NCI-H2196 (cell line): Measurements from ENCODE around the gene WDFY4.

Experiments
- DNase-seq: peaks from one replicate; lab custom pipeline; 2025; ENCODE audit not compliant: unreplicated experiment; lab: John Stamatoyannopoulos, UW

WDFY4 gene

DNA sequence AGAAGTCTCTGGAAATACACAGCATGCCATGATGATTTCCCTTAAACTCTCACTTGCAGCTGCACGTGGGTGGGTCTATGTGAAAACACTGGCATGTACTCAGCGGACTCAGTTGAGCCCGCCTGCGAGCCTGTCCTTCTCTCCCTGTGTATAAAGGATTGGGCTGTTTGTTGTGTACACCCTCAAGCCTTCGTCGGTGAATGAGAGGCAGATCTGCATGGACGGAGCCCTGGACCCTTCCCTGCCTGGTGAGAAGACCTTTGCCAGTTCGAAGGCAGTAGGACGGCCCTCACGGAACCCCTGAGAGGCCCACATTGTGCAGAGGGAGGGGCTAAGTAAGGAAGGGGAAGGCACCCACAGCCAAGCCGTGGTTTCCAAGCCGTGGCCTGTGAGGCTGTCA is 121.2 kb downstream of the WDFY4 start:
- no peak for DNase-seq

DNA sequence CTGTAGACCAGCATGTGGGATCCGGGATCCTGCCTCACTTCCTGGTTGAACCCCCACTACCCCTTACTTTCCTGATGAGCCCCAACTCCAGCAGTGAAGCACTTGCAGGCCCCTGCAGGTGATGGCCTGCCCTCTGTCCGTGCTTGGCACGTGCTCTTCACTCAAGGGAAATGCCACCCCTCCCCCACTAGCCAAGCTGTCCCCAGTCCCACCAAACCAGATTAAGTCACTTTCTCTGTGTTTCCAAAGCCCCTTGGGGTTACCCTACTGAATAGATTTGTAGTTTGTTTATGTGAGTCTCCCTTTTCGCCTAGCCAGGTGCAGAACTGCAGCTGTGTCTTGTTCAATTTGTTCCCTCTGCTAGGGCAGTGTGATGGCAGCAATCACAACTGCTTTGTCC is 121.7 kb downstream of the WDFY4 start:
- no peak for DNase-seq

DNA sequence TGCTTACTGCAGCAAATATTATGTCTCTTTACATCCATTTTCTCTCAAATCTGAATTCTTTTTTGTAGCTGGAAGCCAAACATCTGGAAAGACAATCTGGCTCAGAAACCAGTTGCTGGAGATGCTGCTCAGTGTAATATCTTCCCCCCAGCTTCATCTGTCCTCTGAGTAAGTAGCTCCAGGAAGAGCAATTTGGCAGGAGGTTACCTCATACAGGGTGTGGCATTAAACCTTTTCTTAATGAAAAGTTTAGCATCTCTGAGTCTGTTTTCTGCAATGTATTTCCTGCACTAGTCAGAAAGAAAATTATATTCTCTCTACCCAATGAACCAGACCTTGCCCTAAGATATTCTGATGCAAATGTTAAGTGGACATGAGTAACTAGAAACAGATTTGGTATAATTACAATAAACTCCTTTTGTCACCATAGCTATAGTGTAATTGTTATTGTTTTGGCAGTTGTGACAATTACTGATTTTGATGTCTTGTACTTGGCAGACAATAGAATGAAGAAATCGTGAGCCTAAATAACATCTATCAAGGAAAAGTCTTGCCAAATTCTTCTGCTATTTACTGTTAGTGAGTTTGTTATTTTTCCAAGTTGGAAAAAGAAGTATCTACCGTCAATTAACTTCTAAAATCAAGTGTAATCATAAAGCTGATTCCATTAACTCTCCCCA is 123.3 kb downstream of the WDFY4 start:
- no peak for DNase-seq

DNA sequence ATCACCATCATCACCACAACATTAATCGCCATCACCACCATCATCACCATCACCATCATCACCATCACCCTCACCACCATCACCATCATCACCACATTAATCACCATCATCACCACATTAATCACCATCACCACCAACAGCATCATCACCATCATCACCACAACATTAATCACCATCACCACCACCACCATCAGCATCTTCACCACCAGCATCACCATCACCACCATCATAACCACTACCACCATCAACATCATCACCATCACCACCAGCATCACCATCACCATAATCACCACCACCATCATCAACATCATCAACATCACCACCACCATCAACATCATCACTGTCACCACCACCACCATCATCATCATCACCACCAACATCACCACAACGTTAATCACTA is 124.6 kb downstream of the WDFY4 start:
- DNase-seq, result no peak

DNA sequence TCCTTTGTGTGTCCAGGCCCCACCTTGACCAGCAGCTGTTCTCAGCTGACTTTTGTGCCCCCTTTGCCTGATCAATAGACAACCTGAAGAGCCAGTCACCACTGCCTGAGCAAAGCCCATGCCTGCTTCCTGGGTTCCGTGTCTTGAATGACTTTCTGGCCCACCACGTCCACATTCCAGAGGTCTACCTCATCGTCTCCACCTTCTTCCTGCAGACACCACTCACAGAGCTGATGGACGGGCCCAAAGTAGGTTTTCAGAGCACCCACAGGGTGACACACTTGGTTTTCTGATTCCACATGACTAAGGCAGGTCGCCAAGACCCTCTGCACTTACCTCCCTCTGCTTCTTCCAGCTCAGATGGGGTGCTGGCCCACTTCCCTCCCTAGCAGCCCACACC is 126.8 kb downstream of the WDFY4 start:
- no peak for DNase-seq

DNA sequence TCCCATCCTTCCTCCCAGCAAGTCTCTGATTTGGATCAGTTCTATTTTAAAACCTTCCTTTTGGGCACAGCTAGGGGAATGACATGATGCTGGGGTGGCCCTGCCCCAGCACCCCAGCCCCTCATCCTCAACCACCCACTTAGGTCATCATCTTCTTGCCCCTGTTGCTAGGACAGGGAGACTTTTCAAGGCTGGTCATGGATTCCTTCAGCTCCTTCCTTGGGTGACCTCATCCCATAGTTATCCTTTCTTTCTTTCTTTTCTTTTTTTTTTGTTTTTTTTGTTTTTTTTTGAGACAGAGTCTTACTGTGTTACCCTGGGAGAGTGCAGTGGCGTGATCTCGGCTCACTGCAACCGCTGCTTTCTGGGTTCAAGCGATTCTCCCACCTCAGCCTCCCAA is 127.2 kb downstream of the WDFY4 start:
- no peak for DNase-seq

DNA sequence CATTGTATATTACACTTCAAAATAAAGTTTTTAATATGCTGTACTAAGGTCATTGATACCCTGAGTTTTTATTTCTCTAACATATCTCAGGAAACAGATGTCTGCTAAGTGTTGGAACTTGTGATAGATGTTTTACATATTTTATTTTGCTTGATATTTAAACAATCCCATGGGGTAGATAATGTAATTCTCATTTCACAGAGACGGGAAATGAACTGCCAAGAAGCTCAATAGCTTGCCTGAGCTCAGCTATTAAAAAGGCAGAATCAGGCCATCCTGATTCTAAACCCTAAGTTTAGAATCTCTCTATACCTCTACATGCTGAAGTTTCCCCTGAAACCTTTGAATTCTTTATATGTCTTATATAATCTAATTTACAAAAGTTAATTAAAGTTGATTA is 128.6 kb downstream of the WDFY4 start:
- DNase-seq, result no peak

DNA sequence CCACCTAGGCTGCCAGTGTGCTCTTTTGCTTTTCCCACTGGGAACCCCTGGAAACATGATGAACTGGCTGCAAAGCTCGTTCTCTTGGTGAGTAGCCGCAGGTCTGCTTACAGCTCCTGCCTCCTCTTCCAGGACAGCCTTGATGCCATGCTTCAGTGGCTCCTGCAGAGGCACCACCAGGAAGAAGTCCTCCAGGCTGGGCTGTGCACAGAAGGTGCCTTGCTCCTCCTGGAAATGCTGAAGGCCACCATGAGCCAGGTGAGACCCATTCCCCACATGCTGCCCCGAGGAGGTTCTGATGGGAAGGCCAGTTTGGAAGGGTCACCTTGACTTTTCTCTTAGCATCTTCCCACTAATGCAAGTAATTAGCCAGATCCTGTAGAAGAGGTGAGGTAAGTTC is 129.2 kb downstream of the WDFY4 start:
- DNase-seq, result no peak

DNA sequence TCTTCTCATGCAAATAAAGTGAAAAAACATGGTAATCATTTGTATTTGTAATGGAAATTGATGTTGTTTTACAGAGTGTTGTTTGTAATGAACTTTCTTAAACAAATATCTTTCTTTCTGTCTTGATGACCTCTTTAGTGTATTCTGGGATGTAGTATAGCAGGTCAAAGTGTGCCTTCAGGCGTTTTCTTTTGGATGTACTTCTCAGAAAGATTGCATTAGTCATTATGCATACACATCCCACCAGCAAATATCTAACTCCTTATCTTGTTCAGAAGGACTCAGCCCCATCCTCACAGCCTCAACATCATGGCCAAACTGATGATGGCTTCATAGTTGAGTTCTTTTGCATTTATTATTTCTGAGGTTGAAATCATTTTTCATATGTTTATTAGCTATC is 130.3 kb downstream of the WDFY4 start:
- no peak for DNase-seq

DNA sequence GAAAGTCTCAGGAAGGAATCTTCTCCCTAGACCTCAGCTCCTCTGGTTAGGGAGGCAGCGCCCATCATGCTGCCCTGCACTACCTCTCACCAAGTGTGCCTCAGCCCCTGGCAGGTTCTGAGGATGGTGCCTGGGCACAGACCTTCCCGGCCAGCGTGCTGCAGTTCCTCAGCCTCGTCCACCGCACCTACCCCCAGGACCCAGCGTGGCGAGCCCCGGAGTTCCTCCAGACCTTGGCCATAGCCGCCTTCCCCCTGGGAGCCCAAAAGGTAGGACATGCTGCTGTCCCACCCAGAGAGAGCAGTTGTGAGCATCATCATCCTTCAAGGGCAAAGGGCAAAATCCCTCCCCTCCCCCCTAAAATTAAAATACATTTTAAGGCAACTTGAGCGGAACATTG is 132.5 kb downstream of the WDFY4 start:
- DNase-seq, result no peak

DNA sequence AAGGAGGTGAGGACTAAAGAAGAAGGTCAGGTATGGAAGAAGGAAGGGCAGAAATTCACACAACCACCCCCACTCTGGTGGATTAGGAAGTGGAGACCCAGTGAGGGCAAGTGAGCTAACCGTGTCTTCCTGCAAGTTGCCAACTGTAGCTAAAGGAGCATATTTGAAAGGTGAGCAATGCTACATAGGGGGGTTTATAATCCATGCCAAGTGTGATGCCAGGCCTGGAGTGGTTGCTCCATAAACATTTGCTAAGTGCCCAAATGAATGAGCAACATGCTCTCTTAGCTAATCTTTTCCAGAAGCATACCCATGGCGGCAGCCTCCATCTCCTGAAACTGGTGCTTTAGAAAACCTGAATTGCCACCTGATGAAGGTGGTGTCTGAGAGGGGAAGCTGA is 133.4 kb downstream of the WDFY4 start:
- no peak for DNase-seq

DNA sequence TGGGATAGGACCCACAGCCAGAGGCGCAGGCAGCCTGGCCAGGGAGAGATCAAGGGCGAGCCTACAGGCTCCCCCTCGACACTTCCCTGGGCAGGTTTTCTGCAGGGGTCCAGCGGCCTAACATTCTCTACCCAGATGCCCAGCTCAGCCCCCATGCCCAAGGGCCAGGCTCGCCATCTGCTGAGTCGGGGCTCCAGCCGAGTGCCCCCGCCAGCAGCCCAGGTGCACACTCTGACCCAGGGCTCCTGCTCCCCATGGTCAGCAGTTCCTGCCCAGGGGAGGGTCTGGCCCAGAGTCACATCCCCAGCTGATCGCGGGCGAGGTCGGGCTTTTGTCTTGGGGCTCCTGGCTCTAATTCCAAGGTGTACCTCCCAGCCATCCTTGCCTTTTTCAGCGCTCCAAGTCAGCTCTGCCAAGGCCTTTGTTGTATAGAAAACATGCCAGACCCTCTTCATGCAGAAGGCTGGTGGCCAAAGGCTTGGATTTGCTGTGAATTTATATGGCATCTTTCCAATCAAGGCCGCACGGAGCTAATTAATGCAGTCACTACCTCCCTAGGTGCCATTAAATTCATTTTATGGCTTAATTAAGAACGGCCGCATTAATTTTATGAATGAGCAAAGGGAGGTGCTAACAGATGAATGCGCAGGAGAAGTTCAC is 134.3 kb downstream of the WDFY4 start:
- no peak for DNase-seq

DNA sequence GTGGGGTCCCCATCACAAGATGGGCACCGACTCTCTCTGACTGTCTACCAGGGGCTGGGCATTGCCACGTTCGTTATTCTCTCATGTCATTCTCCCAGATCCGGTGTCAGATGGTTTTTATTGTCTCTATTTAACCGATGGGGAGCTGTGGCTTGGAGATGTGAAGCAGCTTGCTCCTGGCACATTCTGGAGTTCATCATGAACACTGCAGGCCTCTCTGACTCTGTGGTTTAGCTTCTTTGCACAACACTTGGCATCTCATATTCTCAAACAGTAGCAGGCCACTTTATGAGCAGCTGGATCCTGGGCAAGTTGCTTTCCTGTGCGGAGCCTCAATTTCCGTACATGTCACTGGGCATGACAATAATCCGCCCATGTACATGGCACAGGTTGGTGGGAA is 135.1 kb downstream of the WDFY4 start:
- DNase-seq, result no peak

DNA sequence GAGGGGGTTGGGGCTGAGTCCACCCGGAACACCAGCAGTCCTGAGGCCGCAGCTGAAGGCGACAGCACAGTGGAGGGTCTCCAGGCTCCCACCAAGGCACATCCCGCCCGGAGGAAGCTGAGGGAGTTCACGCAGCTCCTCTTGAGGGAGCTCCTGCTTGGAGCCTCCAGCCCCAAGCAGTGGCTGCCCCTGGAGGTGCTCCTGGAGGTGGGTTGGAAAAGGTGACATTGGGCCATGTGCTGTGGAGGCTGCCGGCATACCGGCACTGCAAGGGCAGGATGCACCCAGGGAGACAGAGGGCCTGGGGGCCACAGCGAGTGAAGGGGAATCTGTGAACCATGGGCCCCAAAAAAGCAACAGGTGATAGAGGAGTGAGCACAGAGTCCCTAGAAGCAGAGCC is 135.6 kb downstream of the WDFY4 start:
- no peak for DNase-seq

DNA sequence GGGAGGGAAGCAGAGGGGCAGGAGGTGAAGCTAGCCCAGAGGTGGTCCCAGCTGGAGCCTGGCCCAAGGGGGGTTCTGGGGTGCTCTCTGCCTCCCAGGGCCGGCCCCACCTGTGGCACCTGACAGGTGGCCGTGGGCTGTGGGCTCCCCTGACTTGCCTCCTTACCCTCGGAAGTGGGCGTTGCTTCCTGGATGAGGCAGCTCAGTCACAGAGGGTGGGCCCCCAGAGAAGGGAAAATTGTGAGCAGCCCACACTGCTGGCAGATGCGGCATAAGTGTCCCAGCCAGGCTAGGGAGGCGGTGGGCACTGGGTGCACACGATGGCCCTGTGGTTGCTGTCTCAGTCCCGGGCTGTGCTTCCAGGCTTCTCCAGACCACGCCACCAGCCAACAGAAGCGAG is 136.0 kb downstream of the WDFY4 start:
- DNase-seq, result no peak

DNA sequence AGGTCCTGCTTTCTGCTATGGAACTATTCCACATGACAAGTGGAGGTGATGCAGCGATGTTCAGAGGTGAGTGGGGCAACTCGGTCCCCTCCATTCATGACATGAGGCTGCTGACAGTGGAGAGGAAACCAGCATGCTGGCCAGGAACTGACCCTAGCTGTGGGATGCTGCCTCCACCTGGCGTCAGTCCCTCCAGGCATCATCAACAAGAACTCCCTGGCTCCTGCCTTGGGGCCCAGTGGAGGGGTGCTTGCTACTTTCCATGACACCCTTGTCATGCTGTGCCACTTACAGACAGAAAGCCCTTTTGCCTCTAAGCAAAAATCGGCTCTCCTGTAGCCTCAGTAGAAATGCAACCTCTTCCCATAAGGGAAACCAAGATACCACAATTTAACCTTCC is 136.4 kb downstream of the WDFY4 start:
- DNase-seq, result no peak

DNA sequence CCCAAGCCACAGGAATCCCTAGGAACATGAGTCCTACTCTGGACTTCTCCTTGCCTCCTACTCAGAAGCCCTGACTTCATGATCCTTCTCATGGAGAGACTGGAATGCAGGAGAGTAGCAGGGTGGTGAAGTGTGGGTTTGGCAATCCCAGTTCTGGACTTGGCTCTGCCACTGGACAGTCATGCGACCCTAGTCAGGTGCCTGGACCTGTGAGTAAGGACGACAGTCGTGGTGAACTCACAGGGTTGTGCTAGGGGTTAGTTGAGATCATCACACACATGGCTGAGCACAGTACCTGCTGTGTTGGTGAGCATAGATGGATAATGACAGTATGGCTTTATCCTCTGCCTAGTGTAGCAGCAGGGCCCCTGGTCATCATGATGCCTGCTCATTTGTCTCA is 137.0 kb downstream of the WDFY4 start:
- DNase-seq, result no peak

DNA sequence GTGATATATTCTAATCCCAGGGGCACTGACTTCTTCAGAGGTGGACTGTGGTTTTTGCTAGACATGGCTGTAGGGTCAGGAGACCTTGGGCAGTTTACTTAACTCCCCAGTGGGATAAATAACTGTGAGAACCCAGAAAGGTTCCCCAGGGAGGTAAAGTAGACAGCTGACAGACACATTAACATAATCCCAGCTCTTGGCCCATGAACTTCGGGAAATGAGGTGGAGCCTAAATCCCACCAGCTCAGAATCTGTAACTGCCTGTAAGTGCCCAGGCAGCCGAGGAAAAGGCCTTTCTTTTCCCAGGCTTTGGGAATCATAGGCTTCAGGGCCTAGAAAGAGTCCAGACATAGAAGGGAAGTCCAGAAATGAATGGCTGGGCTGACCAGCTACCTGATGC is 149.0 kb downstream of the WDFY4 start:
- no peak for DNase-seq

DNA sequence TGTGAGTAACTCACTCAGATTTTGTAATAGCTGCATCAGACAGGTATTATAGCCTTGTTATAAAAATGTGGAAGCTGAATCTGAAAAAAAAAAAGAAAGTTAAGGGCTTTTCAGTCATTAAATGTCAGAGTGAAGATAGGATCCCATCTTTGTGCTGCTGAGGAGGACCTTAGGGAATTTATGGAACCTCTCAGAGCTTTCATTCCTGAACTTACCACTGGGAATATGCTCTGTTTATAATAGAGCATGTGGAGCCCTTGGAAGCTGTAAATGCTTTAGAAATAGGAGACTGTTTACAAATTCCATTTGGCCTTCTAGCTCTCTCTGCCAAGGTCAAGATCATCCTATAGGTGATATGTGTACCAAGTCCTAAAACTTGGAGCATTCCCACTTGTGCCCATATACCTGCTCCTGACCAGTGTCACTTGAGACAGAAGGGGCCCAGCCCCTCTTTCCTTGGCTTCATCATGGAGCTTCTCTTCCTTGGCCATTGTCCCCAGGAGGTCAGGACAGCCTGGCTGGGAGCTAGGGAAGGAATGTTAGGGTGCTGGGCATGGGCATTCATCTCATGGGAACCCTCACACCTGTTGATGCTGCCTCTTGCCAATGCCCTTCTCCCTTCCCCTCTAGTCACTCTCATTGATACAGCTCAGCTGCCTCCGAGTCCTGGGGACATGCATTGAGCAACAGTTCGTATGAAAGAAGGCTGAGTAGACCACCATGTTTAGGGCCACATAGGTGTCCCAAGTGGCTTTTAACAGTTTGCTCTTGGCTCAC is 149.7 kb downstream of the WDFY4 start:
- DNase-seq, result no peak

DNA sequence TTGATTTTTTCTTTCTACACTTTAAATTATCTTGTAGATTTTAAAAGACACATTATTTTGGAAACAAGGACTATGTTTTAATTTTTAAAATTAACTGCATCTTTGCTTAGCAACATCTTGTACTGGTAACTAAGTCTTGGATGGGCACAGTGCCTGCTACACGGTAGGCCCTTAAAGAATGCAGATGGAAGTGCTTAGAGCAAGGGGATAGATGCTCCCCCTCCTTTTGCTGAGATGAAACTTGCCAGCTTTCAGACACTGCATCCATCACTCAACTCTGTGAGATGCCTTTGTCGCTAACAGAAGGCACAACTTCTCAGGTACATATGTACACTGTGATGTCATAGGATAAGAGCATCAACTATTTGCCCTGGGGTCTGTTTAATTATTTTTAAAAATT is 151.1 kb downstream of the WDFY4 start:
- no peak for DNase-seq

DNA sequence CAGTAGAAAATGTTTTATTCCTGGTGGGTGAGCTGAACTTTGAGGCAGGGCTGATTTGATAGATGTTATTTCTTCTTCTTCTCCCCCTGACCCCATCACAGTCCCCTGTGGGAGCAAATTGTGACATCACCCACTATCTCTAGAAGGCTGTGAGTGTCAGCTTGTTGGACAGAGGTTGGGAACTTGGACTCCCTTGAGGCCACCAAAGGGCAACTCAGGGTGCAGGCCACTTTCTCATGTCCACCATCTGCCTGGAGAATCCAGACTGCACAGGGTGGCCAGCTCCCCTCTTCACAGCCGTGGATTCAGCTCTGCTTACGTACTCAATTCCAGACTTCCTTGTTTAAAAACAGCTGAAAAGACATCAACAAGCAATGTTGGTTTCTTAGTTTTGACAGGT is 151.9 kb downstream of the WDFY4 start:
- DNase-seq, result no peak

DNA sequence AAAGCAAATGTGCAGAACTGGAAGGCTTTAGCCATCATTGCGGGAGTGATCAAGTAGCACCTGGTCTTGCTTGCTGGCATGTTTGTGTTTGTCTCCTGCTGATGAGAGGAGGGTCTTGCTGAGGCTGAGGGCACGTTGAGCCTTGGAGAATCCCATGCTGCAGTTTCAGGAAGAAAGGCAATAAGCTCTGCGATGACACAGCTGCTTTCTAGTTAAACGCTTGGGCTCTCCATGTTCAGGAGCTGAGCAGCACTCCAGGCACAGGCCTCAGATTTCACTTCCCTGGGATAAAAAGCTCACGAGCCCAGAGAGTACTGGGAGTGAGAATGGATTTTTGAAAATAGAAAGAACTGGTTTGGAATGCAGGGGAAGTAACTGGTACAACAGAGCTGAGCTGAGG is 154.2 kb downstream of the WDFY4 start:
- DNase-seq, result no peak
